Fibroblast of lung (primary cell): Measurements from ENCODE around the gene MYO9A.

Experiments
- CTCF ChIP-seq, 2 donors: IDR thresholded peaks in 1 of 2; conservative IDR thresholded peaks in 1 of 2; 1 replicate in 1 of 2; 2 replicates in 1 of 2; pipeline ENCODE4 v1.5.1; 2011 to 2012; ENCODE audit warnings: low read length in 2 of 2, control low read depth in 1 of 2, inconsistent platforms in 1 of 2, low read depth in 1 of 2, mild to moderate bottlenecking in 1 of 2
- EZH2 ChIP-seq: IDR thresholded peaks from 2 replicates; pipeline ENCODE4 v1.5.1; 2012; ENCODE audit warnings: low read length, control low read depth, mild to moderate bottlenecking; ENCODE audit errors: missing control alignments

DNA sequence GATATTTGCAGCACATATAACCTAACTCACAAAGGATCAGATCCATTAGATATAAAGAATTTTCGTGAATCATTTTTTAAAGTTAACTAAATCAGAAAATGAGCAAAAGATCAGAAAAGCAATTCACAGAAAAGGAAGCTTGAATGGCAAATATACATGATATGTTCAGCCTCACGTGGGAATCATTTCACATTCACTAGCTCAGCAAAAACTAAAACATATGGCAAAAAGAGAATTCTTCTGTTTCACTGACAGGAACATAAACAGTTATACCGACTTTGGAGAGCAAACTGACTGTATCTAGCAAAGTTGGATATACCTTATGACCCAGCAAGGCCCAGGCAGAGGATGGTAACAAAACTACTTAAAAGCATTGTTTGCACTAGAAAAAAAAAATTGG is 341.6 kb downstream of the MYO9A start:
- TF ChIP-seq EZH2 (no peak), CTCF (conservative IDR thresholded peaks at IDR 0.05 in 1 of 2, IDR thresholded peaks at IDR 0.05 in 1 of 2; ENCODE audit: low read depth in 1 of 2, low read length in 2 of 2) (no peak)
